PFSK-1 (cell line): ENCODE results near the gene UQCRQ.

Source experiments
- FOXP2 ChIP-seq: optimal IDR thresholded peaks from 2 replicates; pipeline ENCODE3; 2011; ENCODE audit warnings: borderline replicate concordance, control low read depth, inconsistent platforms; ENCODE audit not compliant: insufficient read depth; ENCODE audit errors: extremely low read length, extremely low read depth
- POLR2AphosphoS5 ChIP-seq: IDR thresholded peaks from 2 replicates; pipeline ENCODE4 v1.6.1; 2012; ENCODE audit warnings: low read depth, mild to moderate bottlenecking, control low read depth, low read length, moderate library complexity
- SIN3A ChIP-seq: IDR thresholded peaks from 2 replicates; pipeline ENCODE4 v1.6.1; 2012; ENCODE audit warnings: mild to moderate bottlenecking, low read length, moderate library complexity, borderline replicate concordance; ENCODE audit not compliant: insufficient read depth
- TAF1 ChIP-seq: IDR thresholded peaks from 2 replicates; pipeline ENCODE4 v1.6.1; 2012; ENCODE audit warnings: low read length, control low read depth, borderline replicate concordance; ENCODE audit not compliant: insufficient read depth
- TF ChIP-seq, protein P1 (sequence below), 2 experiments: IDR thresholded peaks; 2 replicates each; pipeline versions ENCODE4 v1.6.1 to v1.8.0; 2011 to 2012; ENCODE audit warnings: low read depth in 2 of 2, low read length in 2 of 2, control low read depth in 1 of 2, inconsistent platforms in 1 of 2, mild to moderate bottlenecking in 1 of 2, moderate library complexity in 1 of 2; ENCODE audit not compliant: insufficient read depth in 1 of 2

Gene UQCRQ

DNA sequence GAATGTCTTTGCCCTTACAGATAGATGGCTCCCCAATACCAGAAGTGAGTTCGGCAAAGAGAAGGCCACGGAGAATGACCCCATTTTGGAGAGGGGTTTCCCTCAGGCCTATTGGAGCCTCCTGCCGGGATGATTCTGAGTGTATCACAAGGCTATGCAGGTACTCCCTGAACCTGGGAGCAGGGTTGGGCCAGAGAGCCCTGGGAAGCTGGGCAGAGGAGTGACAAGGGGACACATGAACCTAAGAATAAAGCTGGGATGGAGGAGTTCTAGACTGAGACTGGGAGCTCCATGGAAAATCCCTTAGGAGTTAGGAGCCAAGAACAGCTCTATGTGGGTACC is 7.5 kb downstream of the UQCRQ start:
- no peak for TF ChIP-seq FOXP2
- TF ChIP-seq, protein P1, sequence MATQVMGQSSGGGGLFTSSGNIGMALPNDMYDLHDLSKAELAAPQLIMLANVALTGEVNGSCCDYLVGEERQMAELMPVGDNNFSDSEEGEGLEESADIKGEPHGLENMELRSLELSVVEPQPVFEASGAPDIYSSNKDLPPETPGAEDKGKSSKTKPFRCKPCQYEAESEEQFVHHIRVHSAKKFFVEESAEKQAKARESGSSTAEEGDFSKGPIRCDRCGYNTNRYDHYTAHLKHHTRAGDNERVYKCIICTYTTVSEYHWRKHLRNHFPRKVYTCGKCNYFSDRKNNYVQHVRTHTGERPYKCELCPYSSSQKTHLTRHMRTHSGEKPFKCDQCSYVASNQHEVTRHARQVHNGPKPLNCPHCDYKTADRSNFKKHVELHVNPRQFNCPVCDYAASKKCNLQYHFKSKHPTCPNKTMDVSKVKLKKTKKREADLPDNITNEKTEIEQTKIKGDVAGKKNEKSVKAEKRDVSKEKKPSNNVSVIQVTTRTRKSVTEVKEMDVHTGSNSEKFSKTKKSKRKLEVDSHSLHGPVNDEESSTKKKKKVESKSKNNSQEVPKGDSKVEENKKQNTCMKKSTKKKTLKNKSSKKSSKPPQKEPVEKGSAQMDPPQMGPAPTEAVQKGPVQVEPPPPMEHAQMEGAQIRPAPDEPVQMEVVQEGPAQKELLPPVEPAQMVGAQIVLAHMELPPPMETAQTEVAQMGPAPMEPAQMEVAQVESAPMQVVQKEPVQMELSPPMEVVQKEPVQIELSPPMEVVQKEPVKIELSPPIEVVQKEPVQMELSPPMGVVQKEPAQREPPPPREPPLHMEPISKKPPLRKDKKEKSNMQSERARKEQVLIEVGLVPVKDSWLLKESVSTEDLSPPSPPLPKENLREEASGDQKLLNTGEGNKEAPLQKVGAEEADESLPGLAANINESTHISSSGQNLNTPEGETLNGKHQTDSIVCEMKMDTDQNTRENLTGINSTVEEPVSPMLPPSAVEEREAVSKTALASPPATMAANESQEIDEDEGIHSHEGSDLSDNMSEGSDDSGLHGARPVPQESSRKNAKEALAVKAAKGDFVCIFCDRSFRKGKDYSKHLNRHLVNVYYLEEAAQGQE (IDR thresholded peaks at IDR 0.05; ENCODE audit: insufficient read depth in 1 of 2, low read depth in 2 of 2, low read length in 2 of 2) = no peak

DNA sequence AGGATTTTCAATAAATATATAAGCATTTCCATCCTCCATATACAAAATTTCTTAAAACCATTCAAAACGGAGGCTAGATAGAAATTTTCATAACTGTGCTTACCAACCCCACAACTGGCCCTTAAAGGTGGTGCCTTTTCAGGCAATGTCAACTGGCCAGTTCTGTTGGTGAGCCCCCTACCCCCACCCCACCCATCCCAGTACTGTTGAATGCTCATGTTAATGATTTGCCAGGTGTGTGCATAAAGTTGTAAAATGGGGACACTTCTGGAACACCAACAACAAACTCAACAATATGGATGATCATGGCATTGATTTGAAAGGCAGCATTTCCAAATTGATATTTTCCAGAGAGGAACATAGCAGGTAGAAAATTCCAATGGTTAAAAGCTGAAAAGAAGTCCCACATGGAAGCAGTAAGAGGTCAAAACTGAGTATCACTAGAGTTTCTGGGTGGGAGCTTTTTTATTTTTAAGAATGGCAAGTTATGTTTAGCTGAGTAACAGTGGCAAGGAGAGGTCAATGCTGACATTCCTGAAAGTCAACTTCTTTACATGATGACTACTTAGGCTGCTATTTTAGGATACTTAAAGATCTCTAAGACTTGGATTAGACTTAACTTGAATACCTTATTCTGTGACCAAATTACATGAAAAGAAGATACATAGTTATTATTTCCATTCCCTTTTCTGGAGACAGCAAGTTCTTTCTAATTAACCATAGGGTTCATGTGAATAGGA is 9.7 kb downstream of the UQCRQ start:
- TF ChIP-seq POLR2AphosphoS5 = no peak
- TF ChIP-seq, protein P1 (IDR thresholded peaks at IDR 0.05; ENCODE audit: insufficient read depth in 1 of 2, low read depth in 2 of 2, low read length in 2 of 2) = no peak
- no peak for TF ChIP-seq SIN3A
- no peak for TF ChIP-seq FOXP2
- TF ChIP-seq TAF1 = no peak

DNA sequence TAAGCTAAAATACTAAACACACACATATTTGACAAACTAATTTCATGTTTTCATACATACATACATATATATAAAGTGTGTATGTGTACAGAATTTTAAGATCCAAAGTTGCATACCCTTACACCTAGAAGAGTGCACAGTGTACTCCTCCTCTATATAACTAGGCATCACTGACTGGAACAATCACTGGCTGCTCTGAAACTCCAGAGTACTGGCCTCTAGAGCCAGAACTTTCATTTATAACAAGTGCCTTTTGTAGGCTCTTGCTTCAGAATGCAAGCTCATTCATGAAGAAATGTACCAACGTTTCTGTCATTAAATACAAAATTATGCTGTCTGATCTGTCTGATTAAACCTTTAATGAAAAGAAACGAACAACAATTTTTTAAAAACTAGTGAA is 11.0 kb downstream of the UQCRQ start:
- TF ChIP-seq FOXP2 (no peak), POLR2AphosphoS5 (no peak), SIN3A (no peak), TAF1 (no peak)
- TF ChIP-seq, protein P1 (IDR thresholded peaks at IDR 0.05; ENCODE audit: insufficient read depth in 1 of 2, low read depth in 2 of 2, low read length in 2 of 2) = no peak

DNA sequence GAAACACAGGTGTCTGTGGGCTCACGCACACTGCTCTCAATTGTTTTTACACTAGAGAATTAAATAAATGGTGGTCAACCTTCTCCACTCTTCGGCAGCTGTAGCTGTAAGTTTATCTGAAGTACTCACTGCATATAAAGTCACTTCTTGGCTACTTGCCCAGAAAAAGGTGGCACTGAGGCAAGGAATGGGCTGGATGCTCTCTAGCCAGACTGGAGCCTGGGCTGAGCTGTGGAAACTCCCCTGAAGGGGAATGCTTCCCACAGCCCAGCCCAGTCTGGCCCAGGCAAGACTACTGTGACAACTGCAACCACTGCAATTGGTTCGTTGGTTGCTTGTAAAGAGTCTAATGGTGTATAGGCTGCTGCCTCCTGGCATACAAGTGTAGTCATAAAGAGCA is 11.5 kb downstream of the UQCRQ start:
- TF ChIP-seq, protein P1 (IDR thresholded peaks at IDR 0.05; ENCODE audit: insufficient read depth in 1 of 2, low read depth in 2 of 2, low read length in 2 of 2) = no peak
- no peak for TF ChIP-seq FOXP2
- no peak for TF ChIP-seq TAF1
- TF ChIP-seq SIN3A = no peak
- no peak for TF ChIP-seq POLR2AphosphoS5
